Measurements from ENCODE around the gene LMTK3. TPM values are rescaled to one million over a fixed set of nuclear protein-coding genes. Genes with fewer than 3 reads are reported as not detected.
A peak's percentile ranks its signal among the peaks of the same experiment; 100 is the strongest.

Gene LMTK3
- total RNA-seq, 1 experiment from 2014 or later: 15.9 TPM

- TF ChIP-seq ATF2 (CRISPR knock-in tag; IDR thresholded peaks at IDR 0.05; ENCODE audit: borderline replicate concordance, low read depth): no peak
- no peak for TF ChIP-seq ZBTB43 (CRISPR knock-in tag; IDR thresholded peaks at IDR 0.05)
- no peak for TF ChIP-seq OVOL2 (CRISPR knock-in tag; IDR thresholded peaks at IDR 0.05; ENCODE audit: borderline replicate concordance)
- TF ChIP-seq KAT7 (CRISPR knock-in tag; IDR thresholded peaks at IDR 0.05; ENCODE audit: borderline replicate concordance): no peak
- TF ChIP-seq IRF2 (CRISPR knock-in tag; IDR thresholded peaks at IDR 0.05; ENCODE audit: borderline replicate concordance, low read depth): no peak
- no peak; the same call in 1 of the 2 replicates for TF ChIP-seq ZNF232 (CRISPR knock-in tag; IDR thresholded peaks at IDR 0.05)
- TF ChIP-seq FOXP1 (CRISPR knock-in tag; IDR thresholded peaks at IDR 0.05; ENCODE audit: borderline replicate concordance): no peak; the same call in 1 of the 2 replicates
- peak; percentile 28; the same call in 1 of the 2 replicates for TF ChIP-seq ESRRA (CRISPR knock-in tag; IDR thresholded peaks at IDR 0.05; ENCODE audit: borderline replicate concordance)
- no peak for TF ChIP-seq STAT6 (CRISPR knock-in tag; conservative IDR thresholded peaks at IDR 0.05; ENCODE audit: low read depth)
- no peak for TF ChIP-seq E2F4 (CRISPR knock-in tag; IDR thresholded peaks at IDR 0.05; ENCODE audit: borderline replicate concordance, low read depth)
- TF ChIP-seq ZNF317 (CRISPR knock-in tag; IDR thresholded peaks at IDR 0.05; ENCODE audit: borderline replicate concordance, low read depth): no peak
- no peak for TF ChIP-seq NR1H2 (CRISPR knock-in tag; IDR thresholded peaks at IDR 0.05)
- no peak for TF ChIP-seq ZMAT4 (CRISPR knock-in tag; IDR thresholded peaks at IDR 0.05)
- TF ChIP-seq CDX4 (CRISPR knock-in tag; IDR thresholded peaks at IDR 0.05; ENCODE audit: borderline replicate concordance): no peak
- TF ChIP-seq AR (CRISPR knock-in tag; IDR thresholded peaks at IDR 0.05): no peak
- TF ChIP-seq ATF1 (CRISPR knock-in tag; IDR thresholded peaks at IDR 0.05): no peak
- TF ChIP-seq GABPB1 (CRISPR knock-in tag; IDR thresholded peaks at IDR 0.05): no peak; the same call in 1 of the 2 replicates
- no peak for TF ChIP-seq FOXP4 (CRISPR knock-in tag; IDR thresholded peaks at IDR 0.05)
- peak; percentile 86; the same call in 1 of the 2 replicates for TF ChIP-seq ETV6 (CRISPR knock-in tag; IDR thresholded peaks at IDR 0.05)
- no peak for TF ChIP-seq PREB (CRISPR knock-in tag; IDR thresholded peaks at IDR 0.05; ENCODE audit: borderline replicate concordance)
These were observed 65.8 kb downstream of the LMTK3 start, which contains the start of gene GRWD1 (continued) for GRCh38 chr19:48445606-48446481.

Measured in WTC11 (cell line).